GM12892 (cell line): ENCODE results near the gene ASPSCR1.

Experiments
- POLR2A ChIP-seq: IDR thresholded peaks from 2 replicates; pipeline ENCODE4 v1.6.1; 2011; ENCODE audit warnings: low read depth, low read length, control low read depth
- POLR2AphosphoS5 ChIP-seq: IDR thresholded peaks from 2 replicates; pipeline ENCODE4 v1.6.1; 2011; ENCODE audit warnings: low read depth, low read length, control low read depth

DNA sequence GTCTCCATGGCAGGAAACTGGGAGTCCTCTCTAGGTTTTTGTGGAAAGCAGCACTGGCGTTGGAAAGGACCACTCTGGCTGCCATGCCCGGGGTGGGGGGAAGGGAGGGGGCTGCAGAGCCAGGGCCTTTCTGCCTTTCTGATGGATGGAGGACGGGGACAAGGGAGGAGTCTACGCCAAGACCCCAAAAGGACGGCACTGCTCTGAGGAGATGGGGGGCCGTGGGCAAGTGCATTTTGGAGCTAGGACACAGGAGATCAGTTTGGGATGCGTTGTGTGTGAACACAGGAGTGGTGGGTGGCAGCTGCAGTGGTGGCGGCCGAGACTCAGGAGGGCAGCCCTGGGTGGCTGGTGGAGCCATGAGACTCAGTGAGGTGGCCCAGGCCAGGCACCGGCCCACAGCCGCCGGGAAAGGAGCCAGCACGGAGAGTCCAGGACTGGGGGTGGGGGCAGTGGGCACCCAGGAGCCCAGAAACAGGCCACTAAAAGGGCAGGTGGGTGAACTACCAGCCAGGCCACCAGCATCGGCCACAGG, 43.2 kb downstream of the ASPSCR1 start:
- TF ChIP-seq POLR2AphosphoS5, result no peak
- no peak for TF ChIP-seq POLR2A
